CD4-positive, alpha-beta T cell treated with Interleukin-2 at 100 ng/mL for 4 hours (primary cell): ENCODE data around the gene PLCG2.
"Not testable (repeated sequence)": the region's sequence is repeated elsewhere in the genome, so short reads cannot be mapped to it uniquely, and the experiment has no call there.

Source experiments
- DNase-seq: peaks from one replicate; pipeline ENCODE4 v3.0.0-alpha.2; 2020; ENCODE audit warnings: low spot score

PLCG2 gene

DNA sequence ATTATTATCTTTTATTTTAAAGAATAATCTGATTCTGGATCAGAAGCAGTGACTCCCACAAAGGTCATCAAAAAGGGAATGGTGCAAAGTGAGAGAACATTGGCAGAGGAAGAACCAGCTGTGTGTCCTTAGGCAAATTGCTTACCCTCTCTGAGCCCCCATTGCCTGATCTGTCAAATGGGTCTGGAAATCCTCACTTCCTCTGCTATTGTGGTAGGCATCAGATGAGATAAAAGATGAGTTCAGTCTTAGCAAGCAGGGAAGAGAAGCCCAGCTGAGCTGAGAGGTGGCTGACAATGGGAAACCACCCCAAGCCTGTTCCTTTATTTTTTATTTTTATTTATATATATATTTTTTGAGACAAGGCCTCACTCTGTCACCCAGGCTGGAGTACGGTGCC lies 24.2 kb upstream of the PLCG2 start:
- DNase-seq: no peak

DNA sequence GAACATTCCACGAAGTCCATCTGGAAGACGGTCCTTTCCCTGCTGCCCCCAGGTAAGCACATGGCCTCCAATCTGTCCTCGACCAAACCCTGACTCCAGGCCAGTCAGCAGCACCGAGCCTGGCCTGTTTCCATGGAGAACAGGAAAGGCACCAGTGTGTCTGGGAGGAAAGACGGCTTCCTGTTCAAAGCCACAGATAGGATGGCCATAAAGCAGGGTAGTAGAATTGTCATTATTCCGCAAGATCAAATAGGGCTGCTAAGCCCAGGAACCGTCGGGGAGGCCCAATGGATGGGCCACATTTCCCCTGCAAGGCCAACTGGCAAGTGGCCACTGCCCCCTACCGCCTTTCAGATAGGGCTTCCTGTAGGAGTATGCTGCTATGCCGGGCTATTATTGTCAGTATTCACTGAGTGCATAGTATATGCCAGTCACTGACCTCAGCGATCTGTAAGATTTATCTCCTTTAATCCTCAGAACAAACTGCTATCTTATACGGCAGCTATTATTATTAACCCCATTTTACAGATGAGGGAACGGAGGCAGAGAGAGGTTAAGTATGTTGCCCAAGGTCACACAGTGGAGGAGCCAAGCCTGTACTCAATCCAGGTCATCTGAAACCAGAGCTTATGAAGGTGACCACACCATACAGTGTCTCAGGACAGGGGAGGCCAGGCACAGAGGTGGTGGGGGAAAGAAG lies 23.0 kb upstream of the PLCG2 start:
- DNase-seq: no peak

DNA sequence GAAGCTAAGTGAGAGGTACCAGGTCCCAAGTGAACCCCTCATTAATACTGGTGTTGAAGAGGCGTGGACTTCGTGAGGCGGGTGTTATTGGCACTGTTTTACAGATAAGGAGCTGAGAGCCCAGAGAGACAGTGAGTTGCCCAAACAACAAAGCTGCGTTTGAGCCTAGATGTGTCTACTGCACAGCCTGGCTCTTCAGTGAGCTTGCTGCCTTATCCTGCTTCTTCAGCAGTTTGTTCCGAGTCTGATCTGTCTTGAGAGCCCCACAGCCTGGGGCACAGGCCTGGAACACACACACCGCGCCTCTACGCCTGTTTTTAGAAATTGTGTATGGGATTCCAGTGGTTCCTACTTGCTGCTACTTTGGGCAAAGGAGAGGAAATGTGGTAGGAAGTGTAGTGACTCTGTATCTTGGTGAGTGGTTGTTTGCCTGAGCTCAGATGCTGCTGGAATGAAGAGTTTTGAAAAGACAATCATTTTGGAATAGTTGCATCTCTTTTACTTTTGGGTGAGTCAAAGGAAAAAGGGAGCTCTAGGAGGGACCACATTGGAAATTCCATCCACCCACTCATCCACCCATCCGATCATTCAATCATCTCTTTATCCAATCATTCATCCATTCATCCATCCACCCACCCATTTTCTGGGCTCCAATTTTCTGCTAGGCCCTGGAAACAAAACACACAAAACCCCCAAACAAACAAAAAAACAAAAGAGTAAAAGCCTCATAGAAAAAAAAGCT lies 22.3 kb upstream of the PLCG2 start:
- DNase-seq: no peak

DNA sequence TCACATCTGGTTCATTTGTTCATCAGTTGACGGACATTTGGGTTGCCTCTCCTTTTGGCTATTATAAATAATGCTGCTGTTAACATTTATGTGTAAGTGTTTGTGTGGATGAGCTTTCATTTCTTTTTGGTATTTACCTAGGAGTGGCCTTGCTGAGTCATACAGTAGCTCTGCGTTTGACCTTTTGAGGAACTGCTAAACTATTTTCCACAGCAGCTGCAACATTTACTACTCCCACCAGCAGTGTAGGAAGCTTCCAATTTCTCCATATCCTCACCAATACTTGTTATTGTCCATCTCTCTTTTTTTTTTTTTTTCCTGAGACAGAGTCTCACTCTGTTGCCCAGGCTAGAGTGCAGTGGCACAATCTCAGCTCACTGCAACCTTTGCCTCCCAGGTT lies 20.7 kb upstream of the PLCG2 start:
- no peak for DNase-seq

DNA sequence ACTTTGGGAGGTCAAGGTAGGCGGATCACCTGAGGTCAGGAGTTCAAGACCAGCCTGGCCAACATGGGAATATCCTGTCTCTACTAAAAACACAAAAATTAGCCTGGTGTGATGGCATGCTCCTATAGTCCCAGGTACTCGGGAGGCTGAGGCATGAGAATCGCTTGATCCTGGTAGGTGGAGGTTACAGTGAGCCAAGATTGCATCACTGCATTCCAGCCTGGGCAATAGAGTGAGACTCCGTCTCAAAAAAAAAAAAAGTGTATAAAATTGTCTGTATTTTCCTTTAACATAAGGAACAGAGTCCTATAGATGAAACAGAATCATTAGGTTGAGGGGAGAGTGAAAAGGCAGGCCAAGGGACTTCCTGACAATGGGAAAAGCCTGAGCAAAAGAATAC lies 16.8 kb upstream of the PLCG2 start:
- DNase-seq: not testable (repeated sequence)

DNA sequence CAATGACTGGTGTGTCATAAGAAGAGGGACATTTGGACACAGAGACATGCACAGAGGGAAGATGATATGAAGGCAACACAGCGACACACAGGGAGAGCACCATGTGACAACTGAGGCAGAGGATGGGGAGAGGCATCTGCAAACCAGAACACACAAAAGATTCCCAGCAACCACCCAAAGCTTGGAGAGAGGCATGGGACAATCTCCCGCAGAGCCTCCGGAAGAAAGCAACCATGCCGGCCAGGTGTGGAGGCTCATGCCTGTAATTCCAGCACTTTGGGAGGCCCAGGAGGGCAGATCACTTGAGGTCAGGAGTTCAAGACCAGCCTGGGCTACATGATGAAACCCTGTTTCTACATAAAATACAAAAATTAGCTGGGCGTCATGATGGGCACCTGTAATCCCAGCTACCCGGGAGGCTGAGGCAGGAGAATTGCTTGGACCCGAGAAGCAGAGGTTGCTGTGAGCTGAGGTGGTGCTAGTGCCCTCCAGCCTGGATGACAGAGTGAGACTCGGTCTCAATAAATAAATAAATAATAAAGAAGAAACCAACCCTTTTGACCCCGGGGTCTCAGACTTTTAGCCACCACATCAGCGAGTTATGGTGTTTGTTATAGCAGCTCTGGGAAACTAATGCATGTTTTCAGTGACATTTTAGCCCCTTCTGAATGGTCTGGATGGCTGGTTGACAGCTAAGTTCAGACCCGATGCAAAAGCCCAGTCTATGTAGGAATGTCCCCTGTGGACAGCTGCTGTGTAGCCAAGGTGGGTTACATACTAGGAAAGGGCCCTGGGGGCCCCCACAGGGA lies 13.8 kb upstream of the PLCG2 start:
- DNase-seq: no peak

DNA sequence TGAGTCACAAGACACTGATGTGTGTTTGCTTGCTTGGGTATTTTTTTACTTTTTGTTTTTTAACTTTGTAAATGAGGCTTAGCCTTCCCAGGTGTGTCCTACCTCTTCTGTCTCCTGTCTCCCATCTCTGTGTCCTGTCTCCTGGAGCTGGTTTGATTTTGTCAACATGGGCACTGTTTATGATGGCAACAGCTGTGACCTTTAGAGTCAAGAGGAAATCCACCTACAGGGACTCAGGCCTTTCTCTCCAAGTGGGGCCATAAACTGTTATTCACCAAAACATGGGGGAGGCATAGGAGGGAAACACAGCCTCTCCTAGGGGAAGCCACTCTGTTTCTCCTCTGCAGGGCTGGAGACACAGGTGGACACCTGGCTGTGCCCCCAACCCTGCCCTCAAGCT lies 13.1 kb upstream of the PLCG2 start:
- no peak for DNase-seq

DNA sequence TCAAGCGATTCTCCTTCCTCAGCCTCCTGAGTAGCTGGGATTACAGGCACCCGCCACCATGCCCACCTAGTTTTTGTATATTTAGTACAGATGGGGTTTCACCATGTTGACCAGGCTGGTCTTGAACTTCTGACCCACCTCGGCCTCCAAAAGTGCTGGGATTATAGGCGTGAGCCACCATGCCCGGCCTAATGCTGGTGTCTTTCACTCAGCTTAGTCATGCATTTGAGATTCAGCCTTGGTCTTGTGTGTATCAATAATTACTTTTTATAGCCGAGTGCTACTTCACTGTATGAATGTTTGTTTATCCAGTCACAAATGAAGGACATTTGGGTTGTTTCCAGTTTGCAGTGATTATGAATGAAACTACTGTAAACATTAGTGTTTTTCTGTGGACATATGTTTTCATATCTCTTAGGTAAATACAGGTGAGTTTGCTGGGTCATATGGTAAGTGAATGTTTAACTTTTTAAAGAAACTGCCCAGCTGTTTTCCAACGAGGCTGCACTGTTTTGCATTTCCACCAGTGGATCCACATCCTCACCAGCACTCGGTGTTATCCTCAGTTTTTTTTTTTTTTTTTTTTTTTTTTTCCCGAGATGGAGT lies 11.0 kb upstream of the PLCG2 start:
- no peak for DNase-seq

DNA sequence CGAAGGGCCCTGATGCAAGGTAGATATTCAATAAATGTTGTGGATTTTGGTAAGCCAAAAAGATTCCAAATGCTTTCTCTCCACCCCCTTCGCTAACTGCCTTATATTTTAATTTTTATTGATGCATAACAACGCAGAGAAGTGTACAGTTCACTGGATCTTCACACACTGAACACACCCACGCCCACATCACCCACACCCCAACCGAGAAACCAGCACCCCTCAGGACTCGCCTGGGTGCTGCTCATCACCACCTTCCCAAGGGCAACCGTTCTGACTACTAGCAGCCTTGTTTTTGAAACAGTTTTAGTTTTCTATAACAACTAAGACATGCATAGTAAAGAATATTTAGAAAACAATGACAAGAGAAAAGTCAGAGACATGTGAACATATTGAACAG lies 9.1 kb upstream of the PLCG2 start:
- no peak for DNase-seq

DNA sequence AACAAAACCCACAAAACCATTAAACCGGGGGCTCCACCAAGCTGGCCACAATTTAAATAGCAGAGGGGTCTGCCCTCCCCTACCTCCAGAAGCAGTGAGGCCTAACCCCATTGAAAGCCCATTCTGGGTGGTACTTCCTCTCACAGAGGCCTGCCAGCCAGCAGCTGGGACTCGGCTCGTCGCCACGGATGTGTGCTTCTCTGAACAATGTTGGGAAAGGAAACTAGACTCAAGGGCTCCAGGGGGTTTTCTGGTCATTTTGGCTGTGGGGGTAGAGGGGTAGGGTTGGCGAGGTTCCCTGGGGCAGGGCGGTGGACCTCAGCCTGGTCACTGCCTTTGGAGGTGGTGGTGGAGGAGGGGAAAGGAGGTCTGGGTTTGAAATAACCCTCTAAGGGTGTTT lies 4.7 kb upstream of the PLCG2 start:
- DNase-seq: no peak

DNA sequence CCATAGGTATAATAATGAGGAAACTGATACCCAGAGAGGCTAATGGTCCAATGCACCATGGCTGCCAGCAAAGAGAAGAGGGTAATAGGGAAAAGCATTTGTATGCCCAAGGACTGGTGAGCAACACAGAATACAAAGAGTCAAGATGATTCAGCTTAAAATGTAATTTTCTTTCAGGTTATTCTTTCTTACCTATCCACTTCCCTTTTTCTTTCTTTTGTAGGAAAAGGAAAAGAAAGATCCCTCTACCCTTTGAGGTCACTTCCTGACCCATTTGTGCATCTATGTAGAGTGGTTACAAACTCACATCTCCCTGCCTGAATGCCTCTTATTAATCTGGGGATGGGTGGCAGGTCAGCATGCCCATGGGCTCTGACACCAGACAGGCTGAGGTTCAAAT lies 3.5 kb upstream of the PLCG2 start:
- DNase-seq: no peak

DNA sequence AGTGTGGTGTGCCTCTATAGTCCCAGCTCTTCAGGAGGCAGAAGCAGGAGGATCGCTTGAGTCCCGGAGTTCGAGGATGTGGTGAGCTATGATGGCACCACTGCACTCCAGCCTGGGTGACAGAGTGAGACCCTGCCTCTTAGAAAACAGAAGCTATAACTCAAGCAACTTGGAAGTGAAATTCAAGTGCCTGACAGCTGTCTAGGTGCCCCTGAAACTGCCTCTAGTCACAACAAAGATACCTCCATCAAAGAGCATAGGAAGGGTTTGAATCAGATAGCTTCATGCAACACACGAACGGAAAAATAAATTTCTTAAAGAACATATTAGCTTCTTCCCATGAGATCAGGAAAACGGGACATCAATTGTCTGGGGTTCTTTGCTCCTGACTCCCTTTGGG lies 860 bp upstream of the PLCG2 start:
- no peak for DNase-seq

DNA sequence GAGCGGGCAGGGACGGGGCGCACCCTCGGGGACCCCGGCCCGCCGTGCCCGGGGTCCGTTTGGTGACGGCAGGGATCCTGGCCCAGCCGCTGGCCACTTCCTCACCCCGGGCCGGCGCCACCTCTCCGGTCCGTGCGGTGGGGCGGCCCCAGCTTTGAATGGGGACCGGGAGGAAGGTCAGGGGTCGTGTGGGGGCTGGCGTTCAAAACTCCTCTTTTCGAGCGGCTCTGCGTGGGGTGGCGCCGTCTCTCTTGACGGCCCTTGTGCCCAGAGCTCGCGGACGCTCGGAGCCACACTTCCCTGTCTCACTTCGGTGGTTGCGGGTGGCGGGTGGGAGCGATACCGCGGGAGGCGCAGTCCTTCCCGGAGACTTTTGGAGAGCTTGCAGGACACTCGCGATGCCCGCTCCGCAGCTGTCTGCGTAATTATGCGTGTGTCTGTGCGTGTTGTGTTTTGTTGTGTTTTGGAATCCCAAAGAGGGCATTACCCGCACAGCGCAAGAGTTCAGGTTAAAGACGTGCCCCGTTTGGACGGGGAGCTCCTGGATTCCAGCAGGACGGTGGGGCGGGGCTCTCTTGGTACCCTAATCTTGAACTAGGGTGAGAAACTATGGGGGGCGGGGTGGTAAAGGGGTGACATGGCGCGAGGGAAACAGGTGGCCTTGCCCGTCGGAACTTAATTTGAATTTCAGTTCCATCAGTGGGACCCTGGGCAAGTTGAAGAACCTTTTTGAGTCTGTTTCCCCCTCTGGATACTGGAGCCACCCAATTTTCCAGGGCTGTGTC lies 637 bp downstream of the PLCG2 start:
- no peak for DNase-seq

DNA sequence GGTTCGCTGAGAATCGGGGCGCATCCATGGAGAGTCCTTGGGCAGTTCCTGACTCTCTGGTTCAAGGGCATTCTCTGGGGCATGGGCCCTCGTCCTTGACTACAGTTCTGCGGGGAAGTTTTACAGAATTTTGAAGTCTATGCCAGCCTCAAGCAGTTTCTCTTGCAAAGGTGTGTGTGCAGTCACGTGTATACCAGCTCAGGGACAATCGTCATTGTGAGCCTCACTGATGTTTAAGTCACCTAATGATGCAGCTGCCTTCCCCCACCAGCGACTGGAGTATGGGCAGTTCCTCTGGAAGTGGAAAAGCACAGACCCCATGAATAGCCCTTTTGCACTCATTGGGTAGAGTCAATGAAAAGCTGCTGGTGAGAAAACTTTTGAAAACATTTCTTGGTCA lies 1.3 kb downstream of the PLCG2 start:
- DNase-seq: no peak

DNA sequence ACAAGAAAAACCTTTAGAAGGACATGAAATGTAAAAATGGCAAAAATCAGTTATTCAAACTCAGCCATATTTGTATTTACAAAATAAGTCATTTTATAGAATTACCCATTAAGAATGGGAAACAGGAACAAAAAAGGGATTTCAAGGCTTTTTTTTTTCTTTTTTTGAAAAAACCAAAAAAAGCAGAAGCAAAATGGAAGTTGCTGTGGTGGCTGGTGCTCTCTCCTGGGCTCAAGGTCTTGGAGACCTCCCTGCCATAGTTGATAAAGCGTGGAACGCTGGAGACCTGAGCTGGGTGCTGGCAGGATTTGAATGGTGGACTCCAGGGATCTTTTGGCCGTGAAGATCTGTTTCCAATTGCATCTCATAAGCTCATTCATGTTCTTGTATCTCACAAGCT lies 3.1 kb downstream of the PLCG2 start:
- DNase-seq: no peak

DNA sequence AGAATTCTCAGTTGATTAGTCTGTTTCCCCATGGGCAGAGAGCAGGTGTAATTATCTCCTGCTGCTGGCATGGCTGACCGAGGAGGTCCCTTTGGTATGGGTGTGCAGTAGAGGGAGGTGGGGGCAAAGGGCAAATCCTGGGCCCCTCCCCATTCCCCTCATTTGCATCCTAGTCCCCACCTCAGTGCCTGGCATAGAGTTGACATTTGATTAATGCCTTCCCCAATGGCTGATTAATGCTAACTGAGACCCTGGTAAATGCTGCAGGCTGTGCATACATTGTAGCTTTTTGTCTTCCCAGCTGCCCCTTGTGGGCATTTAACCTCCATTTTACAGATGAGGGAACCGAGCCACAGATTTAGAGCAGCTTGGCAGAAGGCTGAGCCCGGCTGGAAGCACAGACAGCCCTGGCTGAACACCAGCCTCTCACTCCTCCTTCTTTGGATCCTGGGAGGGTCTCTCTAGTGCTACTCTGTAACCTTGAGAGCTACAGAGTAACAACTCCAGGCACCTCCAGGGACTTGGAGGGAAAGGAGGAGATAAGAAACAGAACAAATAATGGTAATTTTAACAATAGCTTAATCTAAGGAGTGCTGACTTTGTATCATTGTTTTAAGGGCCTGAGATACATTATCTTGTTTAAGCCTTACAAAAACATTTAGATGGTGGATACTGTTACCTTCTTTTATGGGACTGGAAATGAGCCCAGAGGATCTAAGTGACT lies 5.1 kb downstream of the PLCG2 start:
- DNase-seq: no peak

DNA sequence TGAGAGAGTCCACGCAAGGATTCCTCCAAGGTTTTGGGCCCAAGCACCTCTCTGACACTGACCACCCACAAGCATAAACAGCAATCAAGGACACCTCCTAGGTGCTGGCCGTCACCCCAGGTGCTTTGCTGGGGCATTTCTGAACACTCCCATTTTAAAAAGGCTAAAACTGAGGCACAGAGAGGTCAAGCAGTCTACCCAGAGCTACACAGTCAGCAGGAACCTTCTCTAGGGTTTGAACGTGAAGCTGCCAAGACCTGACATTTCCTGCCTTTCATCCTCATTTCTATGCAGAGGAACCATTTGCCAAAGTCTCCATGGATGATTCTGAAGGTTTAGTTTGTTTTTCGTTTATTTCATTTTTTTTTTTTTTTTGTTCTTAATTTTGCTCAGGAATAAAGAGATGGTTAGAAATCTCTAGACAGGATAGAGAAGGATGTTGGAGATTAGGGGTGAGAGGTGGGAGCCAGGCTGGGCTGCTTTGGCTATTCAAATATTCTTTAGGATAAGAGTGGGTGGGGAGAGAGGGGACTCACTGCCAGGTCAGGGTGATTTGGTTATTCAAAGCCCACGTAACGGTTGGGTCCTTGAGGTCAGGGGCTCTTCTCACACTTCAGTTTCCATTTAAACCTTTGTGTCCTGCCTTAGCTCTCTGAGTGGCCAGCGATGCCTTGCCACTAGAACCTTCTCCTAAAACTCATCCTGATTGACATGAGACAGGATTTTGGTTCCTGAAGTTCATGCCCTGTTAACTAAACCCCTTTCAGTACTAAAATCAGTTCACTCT lies 6.2 kb downstream of the PLCG2 start:
- DNase-seq: no peak

DNA sequence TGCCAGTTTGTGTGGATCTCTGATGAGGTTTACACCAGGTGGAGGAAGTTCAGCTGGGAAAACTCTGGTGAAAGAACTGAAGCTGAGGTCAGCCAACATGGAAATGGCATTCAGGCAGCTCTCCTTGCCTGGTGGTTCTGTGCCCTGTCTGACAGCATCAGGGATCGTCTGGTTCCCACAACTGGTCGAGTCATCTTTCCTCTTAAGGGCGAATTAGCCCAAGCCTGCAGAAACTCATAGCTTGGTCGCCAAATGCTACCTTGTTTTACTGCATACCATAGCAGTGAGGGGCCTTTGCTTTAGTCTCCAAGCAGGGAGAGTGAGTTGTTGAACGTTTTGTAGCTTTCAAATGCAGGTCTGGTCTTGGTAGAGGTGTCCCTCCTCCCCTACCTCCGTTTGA lies 7.2 kb downstream of the PLCG2 start:
- no peak for DNase-seq

DNA sequence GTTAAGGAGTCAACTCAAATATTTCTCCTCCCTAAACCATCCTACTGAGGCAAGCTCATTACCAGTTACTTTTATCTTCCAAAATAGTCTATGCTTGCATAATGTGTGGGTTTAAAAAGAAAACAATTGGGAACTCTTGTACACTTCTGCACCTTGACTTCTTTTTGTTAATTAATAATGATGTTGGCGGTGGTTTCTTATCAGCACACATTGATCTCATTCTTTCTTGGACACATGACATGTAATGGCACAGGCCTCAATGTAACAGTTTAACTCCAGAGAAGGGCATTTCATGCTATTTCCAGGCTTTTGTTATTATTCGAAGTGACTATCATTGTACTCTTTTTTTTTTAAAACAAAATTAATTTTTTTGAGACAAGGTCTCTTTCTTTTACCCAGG lies 7.8 kb downstream of the PLCG2 start:
- DNase-seq: no peak

DNA sequence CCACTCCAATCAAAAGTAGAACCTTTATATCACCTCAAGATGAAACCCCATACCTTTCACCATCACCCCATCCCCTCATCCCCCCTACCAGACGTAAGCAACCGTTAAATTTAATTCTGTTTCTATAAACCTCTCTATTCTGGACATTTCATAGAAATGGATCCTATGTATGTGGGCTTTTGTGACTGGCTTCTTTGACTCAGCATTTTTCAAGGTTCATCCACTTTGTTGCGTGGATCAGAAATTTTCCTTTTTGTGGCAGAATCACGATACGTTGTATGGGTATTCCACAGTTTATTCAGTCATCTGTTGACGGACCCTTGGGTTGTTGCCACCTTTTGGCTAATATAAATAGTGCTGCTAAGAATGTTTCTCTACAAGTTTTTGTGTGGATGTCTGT lies 8.6 kb downstream of the PLCG2 start:
- no peak for DNase-seq
